GM12892 (cell line): ENCODE results near the gene MACROD1.

Experiments
- POLR2AphosphoS5 ChIP-seq: IDR thresholded peaks from 2 replicates; pipeline ENCODE4 v1.6.1; 2011; ENCODE audit warnings: low read depth, low read length, control low read depth
- TAF1 ChIP-seq: IDR thresholded peaks from 2 replicates; pipeline ENCODE4 v1.6.1; 2011; ENCODE audit warnings: low read depth, mild to moderate bottlenecking, control low read depth, low read length, borderline replicate concordance

DNA sequence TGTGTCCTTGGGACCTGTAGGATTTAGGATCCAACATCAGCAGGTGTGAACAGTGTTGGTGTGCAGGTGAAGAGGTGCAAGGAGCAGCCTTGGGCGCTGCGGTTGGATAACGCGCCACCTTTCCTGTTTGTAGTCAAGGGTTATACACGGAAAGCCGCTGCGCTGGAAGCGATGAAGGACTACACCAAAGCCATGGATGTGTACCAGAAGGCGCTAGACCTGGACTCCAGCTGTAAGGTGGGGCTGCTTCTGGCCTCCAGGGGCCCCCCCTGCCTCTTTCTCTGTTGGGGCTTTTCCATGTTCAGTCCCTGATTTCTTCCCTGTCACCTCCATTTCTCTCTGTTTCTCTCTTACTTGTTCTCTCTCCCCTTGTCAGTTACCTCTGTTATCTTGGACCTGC is 37.1 kb upstream of the MACROD1 start:
- no peak for TF ChIP-seq POLR2AphosphoS5
- TF ChIP-seq TAF1 = no peak
